Measurements from ENCODE around the gene SLC17A2. TPM values are rescaled to one million over a fixed set of nuclear protein-coding genes. Genes with fewer than 3 reads are reported as not detected.
A peak's percentile ranks its signal among the peaks of the same experiment; 100 is the strongest.

The SLC17A2 gene
- total and polyA plus RNA-seq, 2 of the 4 experiments (the other 2 are of a cell fraction): not detected

DNA sequence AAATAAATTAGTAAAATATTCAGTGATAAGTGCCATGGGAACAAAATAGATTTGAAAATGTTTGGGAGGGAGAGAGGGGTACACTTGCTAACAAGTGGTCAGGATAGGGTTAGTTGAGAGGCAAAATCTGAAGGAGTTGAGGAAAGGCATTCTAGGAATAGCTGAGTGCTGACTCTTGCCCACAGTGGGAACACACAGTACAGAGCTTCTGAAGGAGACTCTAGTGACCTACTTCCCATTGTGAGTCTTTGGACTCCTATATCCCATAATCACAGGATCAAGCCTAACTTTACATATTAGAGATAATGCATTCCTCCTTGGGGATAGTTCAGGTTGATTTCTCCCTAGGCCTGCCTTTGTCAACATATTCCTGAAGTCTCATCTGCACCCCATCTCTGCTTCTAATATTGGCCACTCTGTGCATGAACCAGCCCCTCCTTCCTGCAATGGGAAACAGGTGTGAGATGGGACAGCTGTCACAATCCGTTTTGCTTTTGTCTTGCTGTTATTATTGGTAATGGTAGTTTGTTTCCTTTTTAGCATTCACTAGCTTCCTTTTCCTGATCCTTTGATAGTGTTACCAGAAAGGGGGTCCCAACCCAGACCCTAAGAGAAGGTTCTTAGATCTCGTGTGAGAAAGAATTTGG, 29.5 kb upstream of the SLC17A2 start:
- in situ Hi-C loops (cut with MboI; ENCODE audit: low sequenced_read_pairs) (no loop called here), intact Hi-C loops (cut with micrococcal nuclease) (no loop called here), dilution Hi-C loops (cut with HindIII; ENCODE audit: low sequenced_read_pairs, unreplicated experiment) (no loop called here)
- Histone ChIP-seq H2AK5ac (ENCODE audit: low read depth, low read length) (no peak overlapping the region), H4K20me1 (ENCODE audit: insufficient read depth, low read length) (no peaks in the 10 kb centered on the region), H3K56ac (ENCODE audit: extremely low read depth, insufficient read depth, low read length) (no peak overlapping the region), H3K4ac (ENCODE audit: low read depth, low read length) (no peak overlapping the region), H3K36me3 (ENCODE audit: control insufficient read depth, insufficient read depth, low read length) (no peaks in the 10 kb centered on the region), H3K27ac (ENCODE audit: insufficient read depth, low read length) (no peak overlapping the region), H4K91ac (ENCODE audit: insufficient read depth, low read depth, low read length) (no peak overlapping the region), H2BK120ac (ENCODE audit: low read depth, low read length) (no peak overlapping the region), H3K27me3 (ENCODE audit: control insufficient read depth, insufficient read depth, low read length) (no peaks in the 10 kb centered on the region), H2BK15ac (ENCODE audit: low read depth, low read length) (no peak overlapping the region), H3K79me1 (ENCODE audit: low read depth in 1 of 2, low read length in 2 of 2) (peaks cover 2 to 16% of the 10 kb centered on the region in 2 experiments; a peak in 2 of 4 replicates), H3K18ac (ENCODE audit: low read depth, low read length) (no peak overlapping the region), H2AK9ac (replicated peaks; ENCODE audit: low read depth, low read length, poor library complexity) (no peak overlapping the region), H3K14ac (replicated peaks; ENCODE audit: low read depth, low read length) (no peak overlapping the region), H2AFZ (replicated peaks; ENCODE audit: low read length, poor library complexity) (no peak overlapping the region), H3K4me2 (ENCODE audit: low read depth, low read length) (no peak overlapping the region), H3K23ac (ENCODE audit: low read depth, low read length) (no peak overlapping the region), H4K8ac (ENCODE audit: low read depth in 2 of 2, low read length in 2 of 2) (no peak overlapping the region), H3K4me1 (ENCODE audit: control insufficient read depth, insufficient read depth, low read length) (peaks cover 12% of the 10 kb centered on the region), H2BK5ac (ENCODE audit: low read depth, low read length, poor library complexity, severe bottlenecking) (no peak overlapping the region), H4K5ac (ENCODE audit: low read depth, low read length) (no peak overlapping the region), H3K9me1 (ENCODE audit: insufficient read depth, low read length) (no peaks in the 10 kb centered on the region), H3K9ac (ENCODE audit: low read depth, low read length) (no peak overlapping the region), H2BK20ac (ENCODE audit: low read depth, low read length) (no peak overlapping the region), H3K9me3 (ENCODE audit: control insufficient read depth, insufficient read depth, low read length) (no peaks in the 10 kb centered on the region), H3K4me3 (ENCODE audit: insufficient read depth, low read depth, low read length) (no peak overlapping the region)
- ChIA-PET POLR2A (ENCODE audit: unreplicated experiment) (no interaction called here), CTCF (no interaction called here)
- no CpG with 5 or more reads among the region's 2 CpGs for WGBS, 2 experiments (ENCODE audit: extremely low coverage in 2 of 2, insufficient read length in 1 of 2)
- DNase-seq (peak; percentile 35), ATAC-seq (ENCODE audit: low read depth) (no peak)
- BruUV-seq (replicated peaks): no TSS peak
- TF ChIP-seq NFE2L2 (IDR thresholded peaks at IDR 0.05; ENCODE audit: low read depth, low read length) (no peak), RFX5 (IDR thresholded peaks at IDR 0.05; ENCODE audit: low read depth, low read length) (no peak), BHLHE40 (IDR thresholded peaks at IDR 0.05; ENCODE audit: low read depth, low read length) (no peak)

Data from IMR-90 (cell line).